DOHH2 (cell line): ENCODE data around the gene IL17RA.

Source experiments
- CTCF ChIP-seq: fragments of 200-600 bp; sonication (generic); IDR thresholded peaks from one replicate; pipeline ENCODE4 v1.5.1; 2014; ENCODE audit warnings: antibody characterized with exemption, mild to moderate bottlenecking, low read depth, low read length; ENCODE audit not compliant: poor library complexity, severe bottlenecking
- EZH2phosphoT487 ChIP-seq: fragments of 200-600 bp; sonication (generic); IDR thresholded peaks from 2 replicates; pipeline ENCODE4 v1.6.1; 2017; ENCODE audit warnings: borderline replicate concordance, mild to moderate bottlenecking, antibody characterized with exemption, low read length, moderate library complexity, mixed read lengths

GRCh38 chr22:17137170-17137569 lies 52.4 kb downstream of the IL17RA start:
- TF ChIP-seq CTCF (no peak), EZH2phosphoT487 (no peak)
